Embryonic facial prominence (tissue), 1 donor: ENCODE data around the gene SF3A2.

Experiments
- DNase-seq: peaks from one replicate; pipeline ENCODE4 v3.0.0-alpha.2; 2016; ENCODE audit errors: extremely low spot score

Gene SF3A2

GRCh38 chr19:2226840-2227360, 9.7 kb upstream of the SF3A2 start:
- DNase-seq = no peak

GRCh38 chr19:2227415-2228156, 9.0 kb upstream of the SF3A2 start:
- no peak for DNase-seq

GRCh38 chr19:2228157-2229030, 8.2 kb upstream of the SF3A2 start:
- DNase-seq = no peak

GRCh38 chr19:2229103-2230032, 7.3 kb upstream of the SF3A2 start:
- no peak for DNase-seq

- no peak for DNase-seq
Observed at GRCh38 chr19:2230033-2230531, 6.5 kb upstream of the SF3A2 start.

GRCh38 chr19:2230807-2231533, 5.7 kb upstream of the SF3A2 start:
- DNase-seq = no peak

GRCh38 chr19:2231621-2232221, 4.9 kb upstream of the SF3A2 start:
- no peak for DNase-seq

- DNase-seq = no peak
Observed at GRCh38 chr19:2232286-2233151, 4.1 kb upstream of the SF3A2 start.

GRCh38 chr19:2233601-2234280, 2.9 kb upstream of the SF3A2 start:
- no peak for DNase-seq

- DNase-seq = no peak
Observed at GRCh38 chr19:2234996-2235380, 1.6 kb upstream of the SF3A2 start.

- DNase-seq = no peak
Observed at GRCh38 chr19:2235381-2236063, 1.1 kb upstream of the SF3A2 start.

GRCh38 chr19:2236064-2236313, 635 bp upstream of the SF3A2 start:
- DNase-seq = no peak

GRCh38 chr19:2237051-2237868, 636 bp downstream of the SF3A2 start:
- no peak for DNase-seq

GRCh38 chr19:2237869-2238153, 1.2 kb downstream of the SF3A2 start:
- DNase-seq = no peak

GRCh38 chr19:2239173-2239572, 2.5 kb downstream of the SF3A2 start:
- DNase-seq = no peak

- DNase-seq = no peak
Observed at GRCh38 chr19:2239771-2240770, 3.4 kb downstream of the SF3A2 start.
